K562 (cell line): ENCODE measurements around the gene NEDD4L. TPM values are rescaled to one million over a fixed set of nuclear protein-coding genes. Genes with fewer than 3 reads are reported as not detected.

Experiments
- ATAC-seq: fragments of 200-7000 bp; cut with Tn5 transposase; 3 replicates; pipeline ENCODE4 v1.9.1; 2020; ENCODE audit warnings: moderate library complexity
- BruUV-seq: library from RNA; stranded (reverse); fragments of 400-500 nt; replicated peaks from 2 replicates; lab custom pipeline; 2021; lab: Mats Ljungman, UMichigan
- CTCF ChIA-PET: fragments of 300-600 bp; formaldehyde crosslinking; extraction: SDS; loops from one replicate; lab custom pipeline; 2021; ENCODE audit warnings: low intra/inter-chr PET ratio; lab: Yijun Ruan, JAX
- POLR2A ChIA-PET: fragments of 300-600, 350-650 bp; sonication (Branson Sonifier 250); formaldehyde crosslinking; extraction: SDS; loops from one replicate; lab custom pipeline; 2021; ENCODE audit warnings: antibody characterized with exemption, inconsistent platforms; lab: Yijun Ruan, JAX
- DNase-seq, 4 experiments: peaks; one replicate each; pipeline versions ENCODE4 v3.0.0 to v3.0.0-alpha.2; 2011 to 2018; ENCODE audit warnings: low spot score in 3 of 4, mixed read lengths in 3 of 4; ENCODE audit errors: extremely low read depth in 1 of 4
- FAIRE-seq: peaks from 2 replicates; lab custom pipeline; 2011; peaks lifted over from hg19 to GRCh38; lab: Jason Lieb, UNC
- H2AFZ ChIP-seq: 2 replicates; pipeline ENCODE4 v1.6.0; 2011; ENCODE audit warnings: low read depth, low read length, control low read depth, inconsistent platforms
- H3K27ac ChIP-seq: fragments of 200-600 bp; 3 replicates; pipeline ENCODE4 v1.8.0; 2011; ENCODE audit warnings: low read depth, mild to moderate bottlenecking, control low read depth, inconsistent platforms, low read length, moderate library complexity, mixed read lengths; ENCODE audit errors: extremely low read depth
- H3K27me3 ChIP-seq, 2 experiments: fragments of 300-600 bp in 1 of 2; 2 replicates in 1 of 2; 3 replicates in 1 of 2; pipeline versions ENCODE4 v1.6.0 to v1.8.0; 2011; ENCODE audit warnings: inconsistent platforms in 2 of 2, low read length in 2 of 2, mild to moderate bottlenecking in 1 of 2, mixed read lengths in 1 of 2, moderate library complexity in 1 of 2; ENCODE audit not compliant: control insufficient read depth in 2 of 2, insufficient read depth in 2 of 2
- H3K36me3 ChIP-seq: fragments of 300-600 bp; 3 replicates; pipeline ENCODE4 v1.8.0; 2011; ENCODE audit warnings: mild to moderate bottlenecking, low read length, inconsistent platforms; ENCODE audit not compliant: control insufficient read depth, insufficient read depth
- H3K4me1 ChIP-seq, 2 experiments: fragments of 200-600 bp in 1 of 2; replicated peaks in 1 of 2; 2 replicates in 1 of 2; 3 replicates in 1 of 2; pipeline versions ENCODE4 v1.5.1 to v1.8.0; 2011; ENCODE audit warnings: inconsistent platforms in 2 of 2, low read length in 2 of 2, mild to moderate bottlenecking in 1 of 2, mixed read lengths in 1 of 2, moderate library complexity in 1 of 2; ENCODE audit not compliant: control insufficient read depth in 2 of 2, insufficient read depth in 2 of 2
- H3K4me2 ChIP-seq: 2 replicates; pipeline ENCODE4 v1.6.1; 2011; ENCODE audit warnings: low read length, control low read depth, inconsistent platforms, mixed read lengths; ENCODE audit not compliant: insufficient read depth
- H3K4me3 ChIP-seq: fragments of 200-600 bp; sonication (generic), shearing (Covaris generic); 2 replicates; pipeline ENCODE4 v1.5.1; 2016; ENCODE audit warnings: control low read depth, inconsistent platforms
- H3K79me2 ChIP-seq: fragments of 200-600 bp; 3 replicates; pipeline ENCODE4 v1.8.0; 2011; ENCODE audit warnings: low read length, inconsistent platforms; ENCODE audit not compliant: control insufficient read depth, insufficient read depth
- H3K9ac ChIP-seq, 2 experiments: 2 replicates each; pipeline versions ENCODE4 v1.6.0 to v1.6.1; 2011; ENCODE audit warnings: low read depth in 2 of 2, low read length in 2 of 2, control low read depth in 1 of 2, inconsistent platforms in 1 of 2, mild to moderate bottlenecking in 1 of 2, mixed read lengths in 1 of 2; ENCODE audit not compliant: insufficient read depth in 1 of 2
- H3K9me1 ChIP-seq: one replicate; pipeline ENCODE4 v1.6.0; 2011; ENCODE audit warnings: inconsistent platforms, mild to moderate bottlenecking, low read length, moderate library complexity; ENCODE audit not compliant: control insufficient read depth, insufficient read depth
- H3K9me3 ChIP-seq: replicated peaks from 2 replicates; pipeline ENCODE4 v1.5.1; 2011; ENCODE audit warnings: low read depth, low read length, inconsistent platforms; ENCODE audit not compliant: control insufficient read depth, insufficient read depth
- H4K20me1 ChIP-seq: replicated peaks from 2 replicates; pipeline ENCODE4 v1.6.1; 2011; ENCODE audit warnings: low read length, inconsistent platforms, mixed read lengths; ENCODE audit not compliant: control insufficient read depth, insufficient read depth
- CHD2 ChIP-seq: IDR thresholded peaks from 2 replicates; pipeline ENCODE4 v1.6.1; 2011; ENCODE audit warnings: low read depth, low read length
- ELF2 ChIP-seq: fragments of 250-450 bp; sonication (Bioruptor Pico); IDR thresholded peaks from 2 replicates; pipeline ENCODE4 v1.5.0; 2021; ENCODE audit warnings: mild to moderate bottlenecking
- FOXA3 ChIP-seq, 2 experiments: fragments of 450-650 bp in 1 of 2; sonication (generic) in 1 of 2; formaldehyde crosslinking; IDR thresholded peaks in 1 of 2; conservative IDR thresholded peaks in 1 of 2; 2 replicates each; pipeline versions ENCODE4 v1.4.0 to v1.8.0; 2020 to 2022; ENCODE audit warnings: mild to moderate bottlenecking in 2 of 2, missing genetic modification reagents in 1 of 2
- FOXK2 ChIP-seq, 2 experiments: fragments of 450-650 bp; IDR thresholded peaks in 1 of 2; conservative IDR thresholded peaks in 1 of 2; 2 replicates each; pipeline ENCODE4 v1.6.1; 2016; ENCODE audit warnings: low read depth in 2 of 2, mild to moderate bottlenecking in 1 of 2
- GABPB1 ChIP-seq: sonication (generic); formaldehyde crosslinking; IDR thresholded peaks from 2 replicates; pipeline ENCODE4 v1.8.0; 2022; ENCODE audit warnings: mild to moderate bottlenecking, missing genetic modification reagents
- HDGF ChIP-seq: fragments of 450-650 bp; IDR thresholded peaks from 2 replicates; pipeline ENCODE4 v1.6.1; 2016
- KLF6 ChIP-seq: fragments of 250-450 bp; sonication (Bioruptor Pico); IDR thresholded peaks from 2 replicates; pipeline ENCODE4 v1.4.0; 2020; ENCODE audit warnings: mild to moderate bottlenecking, moderate library complexity, borderline replicate concordance
- MAFG ChIP-seq: fragments of 450-650 bp; conservative IDR thresholded peaks from 2 replicates; pipeline ENCODE4 v1.6.1; 2016; ENCODE audit warnings: missing genetic modification characterization, missing compliant biosample characterization
- MBD2 ChIP-seq: sonication (generic); IDR thresholded peaks from 2 replicates; pipeline ENCODE4 v1.6.1; 2016; ENCODE audit warnings: low read depth, borderline replicate concordance
- MXI1 ChIP-seq: IDR thresholded peaks from 2 replicates; pipeline ENCODE4 v1.6.1; 2011; ENCODE audit warnings: low read depth, mild to moderate bottlenecking, improper control_type of control experiment, low read length
- SMARCA4 ChIP-seq: fragments of 450-650 bp; IDR thresholded peaks from 2 replicates; pipeline ENCODE4 v1.6.1; 2016
- STAT5B ChIP-seq: fragments of 250-450 bp; sonication (Bioruptor Pico); IDR thresholded peaks from 2 replicates; pipeline ENCODE4 v1.8.0; 2021; ENCODE audit warnings: mild to moderate bottlenecking, inconsistent platforms
- TAF15 ChIP-seq: fragments of 200-400 bp; formaldehyde crosslinking; IDR thresholded peaks from 2 replicates; pipeline ENCODE4 v1.6.1; 2017; ENCODE audit warnings: mild to moderate bottlenecking, low read depth, low read length, moderate library complexity
- TAL1 ChIP-seq: fragments of 450-650 bp; IDR thresholded peaks from 2 replicates; pipeline ENCODE4 v1.6.1; 2016; ENCODE audit warnings: mild to moderate bottlenecking
- USF2 ChIP-seq: sonication (generic); formaldehyde crosslinking; IDR thresholded peaks from 2 replicates; pipeline ENCODE4 v1.5.0; 2020; ENCODE audit warnings: missing genetic modification reagents
- ZNF134 ChIP-seq: fragments of 250-450 bp; sonication (Bioruptor Pico); conservative IDR thresholded peaks from 2 replicates; pipeline ENCODE4 v1.4.0; 2020
- ZNF395 ChIP-seq: fragments of 200-800 bp; sonication (Bioruptor generic); IDR thresholded peaks from 2 replicates; pipeline ENCODE4 v1.6.1; 2017; ENCODE audit warnings: missing genetic modification characterization, missing compliant biosample characterization
- ZNF699 ChIP-seq: fragments of 250-450 bp; sonication (Bioruptor Pico); IDR thresholded peaks from 2 replicates; pipeline ENCODE4 v1.8.0; 2021; ENCODE audit warnings: mild to moderate bottlenecking, moderate library complexity; ENCODE audit not compliant: insufficient replicate concordance
- WGBS: fragments of 100-300 bp; shearing (Covaris generic); methylation state at CpG from one replicate; pipeline ENCODE4 v1.1.6; 2016; ENCODE audit warnings: low coverage, mixed read lengths; ENCODE audit not compliant: insufficient coverage; ENCODE audit errors: missing lambda C conversion rate; 5-methylcytosine and 5-hydroxymethylcytosine counted together
- in situ Hi-C: fragments of 300-500 bp; cut with MboI; formaldehyde crosslinking; loops from 4 replicates; pipeline ENCODE4 v1.15.0; 2018; ENCODE audit warnings: inconsistent platforms, mixed read lengths
- intact Hi-C: fragments of 100-400 bp; cut with micrococcal nuclease; formaldehyde crosslinking; loops from 2 replicates; pipeline ENCODE4 v1.14.2; 2022
- polyA plus RNA-seq, 8 experiments: library from polyadenylated mRNA; depleted of rRNA in 4 of 8; stranded (reverse) in 5 of 8; unstranded in 3 of 8; fragments of >200 nt; fragmentation: Nextera tagmentation in 2 of 8; fragmentation: Illumina TruSeq in 1 of 8; extraction: Ambion mirVana in 2 of 8; extraction: Trizol in 1 of 8; gene quantifications; 2 replicates each; pipeline versions ENCODE4 v1.2.1 to v1.2.3, GENCODE V29; 2011 to 2014; ENCODE audit warnings: inconsistent platforms in 1 of 8, missing spikeins in 1 of 8
- total RNA-seq, 7 experiments: library from RNA; depleted of rRNA in 6 of 7; stranded (reverse); fragments of >200 nt in 6 of 7; fragmentation: Illumina TruSeq in 2 of 7; extraction: Trizol in 2 of 7; gene quantifications; 2 replicates each; pipeline versions ENCODE4 v1.2.1 to v1.2.3, GENCODE V29; 2011 to 2021; ENCODE audit warnings: low replicate concordance in 1 of 7

Gene NEDD4L
- total and polyA plus RNA-seq, 9 of the 15 experiments (the other 6 are each of a cell fraction or from before 2014, with no cell fraction given), result 8.1 to 33.4 (median 19.9) TPM

- ChIA-PET POLR2A (no interaction called here), CTCF (no interaction called here)
- Histone ChIP-seq H4K20me1 (no peaks in the 10 kb centered on the region), H2AFZ (no peak overlapping the region), H3K9me1 (no peaks in the 10 kb centered on the region), H3K79me2 (no peaks in the 10 kb centered on the region), H3K9ac (no peak overlapping the region), H3K4me3 (no peak overlapping the region), H3K36me3 (no peaks in the 10 kb centered on the region; the same call in 2 of the 3 replicates), H3K27me3 (no peaks in the 10 kb centered on the region), H3K9me3 (no peaks in the 10 kb centered on the region), H3K27ac (no peak overlapping the region), H3K4me2 (no peak overlapping the region), H3K4me1 (no peaks in the 10 kb centered on the region)
- in situ Hi-C loops, result no loop called here
- DNase-seq, result no peak
- intact Hi-C loops, result no loop called here
- 44% methylated on average over 2 of the region's 2 CpGs for WGBS
- no peak for ATAC-seq
- no TSS peak for BruUV-seq
- no peak for FAIRE-seq
- TF ChIP-seq MBD2, result no peak
- TF ChIP-seq CHD2, result no peak
- no peak for TF ChIP-seq MAFG (tag)
- no peak for TF ChIP-seq HDGF
- TF ChIP-seq TAL1, result no peak
- TF ChIP-seq KLF6 (CRISPR knock-in tag), result no peak
- TF ChIP-seq ELF2 (CRISPR knock-in tag), result no peak
- no peak for TF ChIP-seq GABPB1 (CRISPR knock-in tag)
- no peak for TF ChIP-seq USF2 (CRISPR knock-in tag)
- no peak for TF ChIP-seq ZNF395 (CRISPR knock-in tag)
- no peak for TF ChIP-seq ZNF699 (CRISPR knock-in tag)
- no peak for TF ChIP-seq MXI1
- TF ChIP-seq FOXA3 (CRISPR knock-in tag; conservative IDR thresholded peaks at IDR 0.05 in 1 of 2, IDR thresholded peaks at IDR 0.05 in 1 of 2), result no peak
- TF ChIP-seq STAT5B (CRISPR knock-in tag), result no peak
- no peak for TF ChIP-seq SMARCA4
- no peak for TF ChIP-seq FOXK2 (conservative IDR thresholded peaks at IDR 0.05 in 1 of 2, IDR thresholded peaks at IDR 0.05 in 1 of 2; ENCODE audit: low read depth in 2 of 2)
- no peak for TF ChIP-seq ZNF134 (CRISPR knock-in tag)
- TF ChIP-seq TAF15, result no peak
Observed at GRCh38 chr18:58360324-58360723, 316.3 kb downstream of the NEDD4L start.
